GM18508 (cell line): ENCODE results near the gene RCN1.
A peak's percentile ranks its signal among the peaks of the same experiment; 100 is the strongest.
"Not testable (repeated sequence)": the region's sequence is repeated elsewhere in the genome, so short reads cannot be mapped to it uniquely, and the experiment has no call there.

Experiments
- ATAC-seq: cut with Tn5 transposase; IDR thresholded peaks from one replicate; pipeline ENCODE4 v1.9.1; 2021; ENCODE audit warnings: moderate number of reproducible peaks; ENCODE audit not compliant: insufficient read depth, unreplicated experiment

RCN1 gene

DNA sequence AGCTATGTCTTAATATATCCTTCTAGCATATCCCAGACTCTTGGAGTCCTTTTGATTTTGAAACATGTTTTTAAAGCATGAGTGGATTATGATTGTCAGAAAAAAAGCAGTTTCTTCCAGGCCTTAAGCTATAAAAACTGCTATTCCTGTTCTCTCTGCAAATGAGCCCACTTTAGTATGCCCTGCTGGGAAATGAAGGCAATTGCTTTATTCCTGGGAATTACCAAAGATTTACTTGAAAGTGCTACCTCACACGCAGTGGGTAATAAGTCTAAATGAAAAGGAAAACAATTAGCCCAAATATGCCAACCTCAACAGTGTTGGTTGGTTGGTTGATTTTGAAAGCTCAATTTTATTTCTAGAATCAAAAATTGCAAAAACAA is 17.2 kb upstream of the RCN1 start:
- ATAC-seq: no peak

DNA sequence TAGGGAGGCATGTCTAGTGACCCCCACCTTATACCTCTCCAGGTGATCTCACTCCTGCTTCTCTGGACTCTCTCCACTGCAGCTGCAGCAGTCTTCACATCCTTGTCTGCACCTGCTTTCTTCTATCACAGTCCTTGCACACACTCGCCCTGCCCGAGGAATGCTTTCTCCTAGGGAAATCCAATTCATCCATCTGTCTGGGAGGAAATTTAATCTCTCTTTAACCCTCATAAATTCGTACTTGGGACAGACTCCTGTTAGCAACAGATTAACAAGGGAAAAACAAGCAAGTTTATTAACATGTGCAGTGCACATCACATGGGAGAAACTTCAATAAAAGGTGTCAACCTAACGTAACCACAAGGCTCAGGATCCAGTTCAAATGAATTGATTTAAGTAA is 11.3 kb upstream of the RCN1 start:
- no peak for ATAC-seq

DNA sequence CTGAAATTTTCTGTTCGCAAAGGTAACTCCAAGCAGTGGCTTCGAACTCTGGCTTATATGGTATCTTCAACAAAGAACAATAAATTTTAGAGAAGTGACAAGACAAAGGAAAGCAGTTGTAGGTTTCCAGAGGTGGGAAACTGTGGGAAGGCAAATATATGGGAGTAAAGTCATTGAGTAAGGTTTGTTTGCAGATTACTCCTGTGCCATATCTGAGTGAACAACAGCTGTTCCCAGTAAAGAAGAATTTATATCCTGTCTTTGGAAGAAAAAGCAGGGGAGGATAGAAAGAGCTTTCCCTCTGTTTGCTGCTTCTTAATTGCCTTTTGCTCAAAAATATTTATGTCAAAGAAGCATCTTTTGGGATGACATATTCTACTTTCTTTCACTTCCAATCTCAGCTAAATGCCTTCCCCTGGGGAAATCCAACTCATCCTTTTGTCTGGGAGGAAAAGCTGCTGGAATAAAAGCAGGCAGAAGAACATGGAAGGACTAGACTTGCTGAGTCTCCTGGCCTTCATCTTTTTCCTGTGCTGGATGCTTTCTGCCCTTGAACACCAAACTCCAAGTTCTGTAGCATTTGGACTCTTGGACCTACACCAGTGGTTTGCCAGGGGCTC is 10.4 kb upstream of the RCN1 start:
- ATAC-seq: no peak

DNA sequence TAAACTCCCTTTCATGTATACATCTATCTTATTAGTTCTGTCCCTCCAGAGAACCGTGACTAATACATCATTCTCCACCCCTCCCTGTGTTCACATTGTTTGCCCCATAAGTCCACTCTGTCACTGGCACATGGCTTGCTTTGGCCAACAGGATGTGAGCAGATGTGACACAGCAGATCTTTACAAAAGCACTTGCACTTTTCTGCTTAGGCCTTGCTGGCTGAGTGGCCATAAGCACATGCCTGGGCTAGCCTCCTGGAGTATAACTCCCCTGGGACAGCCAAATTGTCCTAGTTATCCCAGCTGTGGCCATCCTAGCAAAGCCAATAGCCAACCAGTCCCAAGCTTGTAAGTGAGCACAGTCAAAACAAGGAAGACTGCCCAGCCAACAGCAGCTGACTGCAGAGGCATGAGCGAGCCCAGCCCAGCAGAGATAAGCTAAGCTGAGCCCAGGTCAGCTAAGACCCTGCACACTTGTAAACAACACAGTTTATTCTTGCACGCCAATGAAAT is 9.7 kb upstream of the RCN1 start:
- no peak for ATAC-seq

DNA sequence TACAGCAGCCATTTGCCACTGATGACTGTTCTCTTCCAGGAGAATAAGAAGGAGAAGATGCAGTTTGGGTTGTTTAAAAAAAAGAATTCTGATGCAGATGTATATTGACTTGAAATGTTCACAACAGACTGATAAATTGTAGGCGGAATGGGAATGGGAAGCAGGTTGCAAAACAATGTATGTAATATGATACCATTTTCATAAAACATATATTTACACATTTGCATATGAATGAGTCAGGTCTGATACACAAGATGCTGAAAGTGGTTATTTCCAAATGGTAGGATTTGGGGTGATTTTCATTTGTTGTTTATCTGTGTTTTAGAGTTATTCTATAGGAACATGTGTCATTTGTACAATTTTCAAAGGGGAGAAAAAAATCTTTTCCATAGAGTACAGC is 9.0 kb upstream of the RCN1 start:
- ATAC-seq: no peak

DNA sequence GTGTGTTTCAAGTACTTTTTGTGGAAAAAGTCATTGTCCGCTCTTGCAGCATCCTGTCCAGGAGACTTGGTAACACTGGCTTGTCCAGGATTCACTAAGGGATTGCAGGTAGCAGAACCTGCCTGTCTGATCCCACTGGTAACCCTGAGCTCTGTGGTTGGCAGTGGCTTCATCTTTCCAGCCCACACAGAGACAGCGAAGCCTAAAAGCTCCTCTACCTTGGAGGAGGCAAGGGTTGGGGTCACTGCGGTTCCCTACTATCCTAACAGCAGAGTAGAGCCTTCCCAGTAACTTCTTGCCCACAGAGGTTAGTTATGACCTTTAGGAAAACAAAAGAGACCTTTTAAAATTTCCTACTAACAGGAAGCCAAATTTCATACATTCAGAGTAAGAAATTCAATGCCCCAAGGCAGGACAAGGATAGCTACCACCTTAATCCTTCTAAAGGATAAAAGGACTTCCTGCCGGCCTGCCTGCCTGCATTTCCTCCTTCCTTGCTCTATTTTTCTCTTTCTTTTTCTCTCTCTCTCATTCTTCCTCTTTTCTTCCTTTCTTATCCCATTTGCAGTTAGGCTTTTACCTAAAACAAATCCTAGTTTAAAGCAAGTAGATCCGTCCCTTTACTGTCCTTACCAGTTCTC is 8.4 kb upstream of the RCN1 start:
- ATAC-seq: no peak

DNA sequence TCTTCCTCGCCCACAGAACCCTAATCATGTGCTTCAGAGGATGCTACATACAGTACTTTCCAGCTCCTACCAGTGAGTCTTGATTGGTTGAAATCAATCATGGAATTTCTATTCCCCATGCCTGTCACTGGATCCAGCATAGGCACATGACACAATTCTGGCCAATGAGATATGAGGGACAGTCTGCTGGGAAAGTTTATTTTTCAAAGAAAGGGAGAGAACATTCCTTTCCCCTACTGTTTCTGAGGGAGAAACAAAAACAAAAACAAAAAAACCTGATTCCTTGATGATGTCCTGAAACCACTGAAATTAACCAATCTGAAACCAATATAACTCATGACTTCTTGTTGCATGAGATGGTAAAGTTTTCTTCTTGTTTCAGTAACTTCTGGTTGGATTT is 3.3 kb upstream of the RCN1 start:
- no peak for ATAC-seq

DNA sequence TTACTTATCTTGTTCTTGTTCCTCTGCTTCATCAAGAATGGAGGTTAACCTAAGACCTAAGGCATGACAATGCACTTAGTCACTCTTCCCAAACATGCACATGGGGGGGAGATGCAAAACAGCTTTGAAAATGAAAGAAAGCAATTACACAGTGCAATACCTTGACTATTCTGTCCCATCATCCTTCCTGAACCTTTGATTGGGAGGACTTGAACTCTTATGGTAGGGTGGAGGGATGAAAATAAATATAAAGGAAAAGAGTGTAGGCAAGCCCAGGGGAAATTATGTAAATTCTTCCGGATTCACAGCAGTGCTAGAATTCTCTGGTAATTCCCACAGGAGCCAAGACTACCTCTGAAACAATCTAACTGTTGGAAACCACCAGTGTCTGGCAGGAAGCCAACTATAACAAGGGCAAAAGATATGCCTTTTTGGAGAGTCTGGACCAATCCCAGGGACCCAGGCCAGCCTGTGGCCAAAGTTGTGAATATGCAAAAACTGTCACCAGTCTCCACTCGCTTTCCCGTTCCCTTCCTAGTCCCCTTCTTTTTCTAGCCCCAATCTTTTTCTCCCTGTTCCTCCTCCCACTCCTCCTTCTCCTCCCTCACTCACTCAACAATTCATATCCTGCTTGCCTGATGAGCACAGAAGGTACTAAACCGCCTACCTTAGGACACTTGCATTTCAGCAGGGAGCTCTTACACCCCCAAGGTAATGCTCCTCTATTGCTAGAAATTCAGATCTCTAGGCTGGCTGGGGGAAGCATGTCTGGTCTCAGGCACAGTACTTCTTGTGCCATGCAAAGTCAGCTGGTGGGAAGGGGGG is 2.5 kb upstream of the RCN1 start:
- no peak for ATAC-seq

DNA sequence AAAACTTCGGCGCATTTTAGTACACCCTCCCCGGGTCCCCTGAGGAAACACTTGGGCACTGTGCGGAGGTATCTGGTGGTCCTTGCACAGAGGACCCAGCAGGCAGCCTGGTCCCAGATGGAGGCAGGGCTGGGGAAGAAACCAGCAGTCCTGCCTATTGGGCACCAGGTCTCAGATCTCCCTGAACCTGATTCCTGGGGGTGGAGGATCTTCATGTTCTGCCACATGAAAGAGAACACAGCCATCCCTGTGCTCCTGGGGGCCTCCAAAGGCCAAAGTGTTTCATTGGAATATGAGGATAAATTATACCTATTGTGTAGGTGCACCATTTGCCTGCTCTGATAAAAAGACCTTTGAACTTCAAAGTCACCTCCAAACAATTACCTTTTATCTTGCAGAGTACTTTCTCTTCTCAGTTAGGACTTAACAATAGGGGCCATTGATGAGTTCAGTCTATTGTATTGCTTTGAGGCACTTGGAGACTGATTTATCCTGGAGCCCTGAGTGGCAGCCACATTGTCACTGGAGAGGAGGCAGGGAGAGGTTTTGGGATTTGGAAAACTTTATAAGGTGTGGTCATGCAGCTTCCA is 1.8 kb downstream of the RCN1 start:
- ATAC-seq: no peak

DNA sequence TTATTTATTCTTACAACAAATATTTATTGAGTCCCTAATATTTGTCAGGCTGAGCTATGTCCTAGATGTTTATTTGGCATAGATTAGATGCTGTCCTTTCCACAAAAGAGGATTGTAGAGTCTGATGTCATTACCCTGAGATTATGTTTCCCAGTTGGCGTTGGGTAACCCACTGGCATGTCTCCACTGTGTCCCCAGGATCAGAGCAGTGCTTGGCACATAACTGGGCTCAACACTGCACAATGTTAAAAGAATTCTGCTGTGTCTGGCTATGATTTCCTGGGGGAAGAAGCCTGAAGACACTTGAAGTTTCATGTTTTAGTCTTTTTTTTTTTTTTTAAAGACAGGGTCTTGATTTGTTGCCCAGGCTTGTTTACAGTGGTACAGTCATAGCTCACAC is 4.0 kb downstream of the RCN1 start:
- no peak for ATAC-seq

DNA sequence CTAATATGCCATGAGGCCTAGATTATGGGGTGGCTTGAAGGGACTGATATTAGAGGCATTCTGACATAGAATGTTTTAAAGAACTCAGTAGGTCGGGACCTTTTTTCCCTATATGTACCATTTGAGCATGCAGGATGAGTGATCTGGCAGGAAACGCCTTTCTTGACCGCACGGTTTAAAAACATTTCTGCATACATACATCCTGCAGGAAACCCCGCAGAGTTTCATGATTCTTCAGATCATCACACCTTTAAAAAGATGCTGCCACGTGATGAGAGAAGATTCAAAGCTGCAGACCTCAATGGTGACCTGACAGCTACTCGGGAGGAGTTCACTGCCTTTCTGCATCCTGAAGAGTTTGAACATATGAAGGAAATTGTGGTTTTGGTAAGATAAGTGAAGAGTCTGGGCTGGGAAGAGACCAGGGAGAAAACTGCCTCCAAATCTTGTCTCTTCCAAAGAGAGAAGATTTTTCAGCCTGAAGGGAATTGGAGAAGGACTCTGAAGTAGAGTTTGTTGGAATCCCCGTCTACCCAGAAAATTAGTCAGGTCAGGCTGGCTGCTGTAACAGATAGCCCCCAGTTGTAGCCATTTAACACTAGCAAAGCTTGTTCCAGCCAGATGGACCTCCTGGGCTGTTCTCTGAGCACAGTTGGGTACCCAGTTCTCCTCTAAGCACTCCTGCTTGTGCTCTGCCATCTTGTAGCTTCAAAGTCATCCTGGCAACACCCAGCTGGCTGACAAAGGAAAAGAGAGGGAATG is 7.4 kb downstream of the RCN1 start:
- no peak for ATAC-seq

DNA sequence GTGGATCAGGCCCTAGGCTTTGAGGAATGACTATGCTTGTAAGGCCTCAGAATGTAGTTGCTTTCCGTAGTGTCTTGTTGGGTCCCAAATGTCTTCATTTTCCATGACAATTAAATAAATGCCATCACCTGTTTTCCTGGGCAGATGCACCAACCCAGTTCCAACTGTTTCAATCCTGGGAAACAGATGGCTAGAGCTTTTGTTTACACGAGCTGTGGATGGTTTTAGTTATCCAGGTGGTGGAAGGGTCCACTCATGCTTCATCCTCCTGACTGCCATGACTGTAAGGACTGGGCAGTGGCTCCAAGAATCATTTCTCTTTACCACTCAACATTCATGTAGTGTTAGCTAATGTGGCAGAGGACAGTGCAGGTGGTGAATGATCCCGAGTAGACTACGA is 8.6 kb downstream of the RCN1 start:
- no peak for ATAC-seq

DNA sequence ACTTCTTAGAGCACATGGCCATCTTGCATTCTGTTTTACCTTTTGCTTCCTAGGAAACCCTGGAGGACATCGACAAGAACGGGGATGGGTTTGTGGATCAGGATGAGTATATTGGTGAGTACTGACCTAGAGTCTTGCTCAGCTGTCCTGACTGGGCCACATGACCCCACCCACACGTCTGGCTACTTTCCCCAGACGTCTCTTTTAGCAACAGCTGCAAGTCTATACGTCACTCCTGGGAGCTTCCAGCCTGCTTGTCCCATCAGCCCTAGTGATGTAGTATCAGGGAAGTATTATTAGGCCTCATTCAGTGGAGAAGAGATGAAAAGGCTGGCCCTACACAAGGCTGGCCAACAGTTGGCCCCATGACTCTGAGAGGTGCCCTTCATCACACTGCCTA is 9.6 kb downstream of the RCN1 start:
- ATAC-seq: no peak

DNA sequence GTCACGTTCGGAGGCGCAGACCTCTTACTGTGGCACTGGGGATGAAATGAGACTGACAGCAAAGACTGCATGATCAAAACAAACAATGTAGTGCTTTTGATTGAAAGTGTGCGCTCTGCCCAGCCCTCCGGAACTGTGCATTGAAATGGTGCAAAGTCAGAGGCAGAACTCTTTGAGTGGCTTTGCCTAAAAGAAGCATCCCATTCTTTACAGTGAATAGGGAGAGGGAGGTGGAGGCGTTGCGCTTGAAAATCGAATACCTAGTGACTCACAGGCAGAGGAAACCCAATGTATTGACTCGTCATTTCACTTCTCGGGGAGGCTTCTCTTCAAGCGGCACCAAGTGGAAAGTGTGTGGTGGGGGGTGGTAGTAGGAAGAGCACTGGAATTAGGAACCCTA is 10.9 kb downstream of the RCN1 start:
- ATAC-seq: no peak

DNA sequence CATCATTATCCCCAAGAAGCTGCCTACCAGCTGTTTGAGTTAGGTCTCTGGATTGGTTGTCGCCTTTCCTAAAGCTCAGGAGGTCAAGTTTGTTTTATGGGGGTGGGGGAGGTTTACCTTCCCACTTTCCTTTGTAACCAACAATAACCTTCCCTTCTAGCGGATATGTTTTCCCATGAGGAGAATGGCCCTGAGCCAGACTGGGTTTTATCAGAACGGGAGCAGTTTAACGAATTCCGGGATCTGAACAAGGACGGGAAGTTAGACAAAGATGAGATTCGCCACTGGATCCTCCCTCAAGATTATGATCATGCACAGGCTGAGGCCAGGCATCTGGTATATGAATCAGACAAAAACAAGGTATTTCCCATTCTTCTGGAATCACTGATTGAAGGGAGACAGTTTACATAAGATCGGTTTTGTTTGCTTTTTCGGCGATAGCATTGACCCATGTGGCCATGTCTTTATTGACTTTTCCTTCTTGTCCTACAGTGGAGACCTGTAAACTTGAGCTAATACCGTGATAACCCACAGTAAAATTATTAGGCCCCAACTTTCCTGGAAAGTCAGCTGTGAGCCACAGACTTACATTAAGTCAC is 12.3 kb downstream of the RCN1 start:
- not testable (repeated sequence) for ATAC-seq

DNA sequence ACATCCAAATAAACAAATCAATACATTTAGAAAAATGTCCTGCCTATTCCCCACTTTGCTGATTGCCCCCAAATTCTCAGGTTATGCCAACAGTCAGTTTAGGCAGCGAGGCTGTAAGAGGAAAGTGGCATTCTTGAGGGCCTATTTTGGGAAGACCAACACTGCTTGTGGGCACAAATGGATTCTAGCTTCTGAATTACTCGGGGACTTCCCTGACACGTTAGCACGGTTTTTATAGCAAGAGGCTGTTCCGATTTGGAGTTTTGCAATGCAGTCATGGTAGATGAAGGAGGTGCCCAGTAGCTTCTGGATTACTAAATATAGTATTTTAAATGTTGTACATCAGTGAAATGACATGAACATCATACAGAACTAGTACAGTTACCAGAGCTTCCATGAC is 13.1 kb downstream of the RCN1 start:
- ATAC-seq: no peak

DNA sequence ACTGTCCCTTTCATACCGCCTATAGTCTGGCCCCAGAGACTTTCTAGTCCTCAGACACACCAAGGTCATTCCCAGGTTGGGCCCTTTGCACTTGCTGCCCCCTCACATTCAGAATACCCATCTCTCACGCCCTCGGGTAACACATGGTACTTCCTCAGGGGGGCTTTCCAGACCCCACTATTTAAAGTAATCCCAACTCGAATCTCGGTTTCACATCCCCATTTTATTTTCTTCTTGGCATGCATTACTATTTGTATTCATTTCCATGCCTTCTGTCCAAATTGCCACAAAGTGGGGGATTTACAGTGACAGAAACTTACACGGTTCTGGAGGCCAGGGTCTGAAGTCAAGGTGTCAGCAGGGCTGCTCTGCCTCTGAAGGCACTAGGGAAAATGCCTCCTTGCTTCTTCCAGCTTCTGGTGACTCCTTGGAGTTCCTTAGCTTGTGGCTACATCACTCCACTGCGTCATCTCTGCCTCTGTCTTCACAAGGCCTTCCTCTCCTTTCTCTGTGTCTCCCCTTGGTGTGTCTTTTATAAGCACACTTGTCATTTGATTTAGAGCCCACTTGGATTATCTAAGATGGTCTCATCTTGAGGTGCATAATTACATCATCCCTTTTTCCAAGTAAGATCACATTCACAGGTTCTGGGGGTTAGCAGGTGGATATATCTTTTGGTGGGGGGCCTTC is 15.1 kb downstream of the RCN1 start:
- ATAC-seq: peak; percentile 63

DNA sequence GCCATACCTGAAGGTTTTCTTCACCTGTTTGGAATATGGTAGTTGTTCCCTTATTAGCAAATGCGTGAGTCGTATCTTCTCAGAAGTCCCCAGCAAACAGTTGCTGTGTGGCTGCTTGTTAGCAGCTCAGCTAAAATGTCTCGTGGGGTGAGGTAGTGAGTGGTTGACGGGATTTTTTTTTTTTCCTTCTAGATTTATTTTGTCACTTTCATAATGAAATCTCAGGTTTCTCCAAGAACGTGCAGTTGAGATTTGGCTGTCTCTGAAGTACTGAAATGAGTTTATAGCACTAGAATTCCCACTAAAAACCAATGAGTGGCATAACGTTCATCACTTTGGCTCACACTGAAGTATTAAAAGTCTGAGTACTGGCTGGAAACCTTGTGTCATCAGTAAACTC is 16.8 kb downstream of the RCN1 start:
- no peak for ATAC-seq

DNA sequence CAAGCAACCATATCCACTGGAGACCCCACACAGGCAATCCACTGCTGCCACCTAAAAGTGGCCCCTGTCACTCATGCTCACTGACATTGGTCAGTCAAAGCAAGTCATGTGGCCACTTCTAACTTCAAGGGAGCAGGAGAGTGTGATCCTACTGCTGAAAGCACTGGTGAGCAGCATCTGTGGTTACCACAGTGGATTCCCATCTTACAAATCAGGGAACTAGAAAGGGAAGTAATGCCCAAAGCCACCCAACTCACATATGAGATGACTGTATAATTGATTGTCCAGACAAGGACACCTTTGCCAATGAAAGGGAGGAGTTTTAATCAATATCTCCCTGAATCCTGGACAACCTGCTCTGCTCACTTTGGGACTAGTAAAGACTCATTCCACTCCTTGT is 17.7 kb downstream of the RCN1 start:
- no peak for ATAC-seq
